ENCODE data around the gene ROR2.

ROR2 gene

GRCh38 chr9:91843623-91844148 is 106.3 kb downstream of the ROR2 start:
- DNase-seq (ENCODE audit: low read depth in 2 of 3, low spot score in 2 of 3), result no peak

- no peak for DNase-seq (ENCODE audit: low read depth in 2 of 3, low spot score in 2 of 3)
Measured at GRCh38 chr9:91843093-91843492, 106.9 kb downstream of the ROR2 start.

- no peak for DNase-seq (ENCODE audit: low read depth in 2 of 3, low spot score in 2 of 3)
Measured at GRCh38 chr9:91842358-91843049, 107.5 kb downstream of the ROR2 start.

GRCh38 chr9:91841591-91841990 is 108.4 kb downstream of the ROR2 start:
- no peak for DNase-seq (ENCODE audit: low read depth in 2 of 3, low spot score in 2 of 3)

GRCh38 chr9:91840882-91841281 is 109.1 kb downstream of the ROR2 start:
- DNase-seq (ENCODE audit: low read depth in 2 of 3, low spot score in 2 of 3), result no peak

- no peak for DNase-seq (ENCODE audit: low read depth in 2 of 3, low spot score in 2 of 3)
Measured at GRCh38 chr9:91840469-91840868, 109.6 kb downstream of the ROR2 start.

- no peak for DNase-seq (ENCODE audit: low read depth in 2 of 3, low spot score in 2 of 3)
Measured at GRCh38 chr9:91839926-91840465, 110.0 kb downstream of the ROR2 start.

GRCh38 chr9:91837981-91838731 is 111.9 kb downstream of the ROR2 start:
- DNase-seq (ENCODE audit: low read depth in 2 of 3, low spot score in 2 of 3), result no peak

GRCh38 chr9:91836515-91836914 is 113.5 kb downstream of the ROR2 start:
- DNase-seq (ENCODE audit: low read depth in 2 of 3, low spot score in 2 of 3), result no peak

GRCh38 chr9:91835632-91836031 is 114.4 kb downstream of the ROR2 start:
- DNase-seq (ENCODE audit: low read depth in 2 of 3, low spot score in 2 of 3), result no peak

GRCh38 chr9:91835216-91835615 is 114.8 kb downstream of the ROR2 start:
- no peak for DNase-seq (ENCODE audit: low read depth in 2 of 3, low spot score in 2 of 3)

- no peak for DNase-seq (ENCODE audit: low read depth in 2 of 3, low spot score in 2 of 3)
Measured at GRCh38 chr9:91834740-91835139, 115.3 kb downstream of the ROR2 start.

- no peak for DNase-seq (ENCODE audit: low read depth in 2 of 3, low spot score in 2 of 3)
Measured at GRCh38 chr9:91833878-91834255, 116.2 kb downstream of the ROR2 start.

- DNase-seq (ENCODE audit: low read depth in 2 of 3, low spot score in 2 of 3), result no peak
Measured at GRCh38 chr9:91833096-91833877, 116.7 kb downstream of the ROR2 start.

- no peak for DNase-seq (ENCODE audit: low read depth in 2 of 3, low spot score in 2 of 3)
Measured at GRCh38 chr9:91832322-91832721, 117.7 kb downstream of the ROR2 start.

- DNase-seq (ENCODE audit: low read depth in 2 of 3, low spot score in 2 of 3), result no peak
Measured at GRCh38 chr9:91825866-91826265, 124.2 kb downstream of the ROR2 start.

GRCh38 chr9:91825422-91825821 is 124.6 kb downstream of the ROR2 start:
- DNase-seq (ENCODE audit: low read depth in 2 of 3, low spot score in 2 of 3), result no peak

GRCh38 chr9:91824601-91825305 is 125.3 kb downstream of the ROR2 start:
- DNase-seq (ENCODE audit: low read depth in 2 of 3, low spot score in 2 of 3), result no peak

- DNase-seq (ENCODE audit: low read depth in 2 of 3, low spot score in 2 of 3), result no peak
Measured at GRCh38 chr9:91824151-91824550, 125.9 kb downstream of the ROR2 start.

- no peak for DNase-seq (ENCODE audit: low read depth in 2 of 3, low spot score in 2 of 3)
Measured at GRCh38 chr9:91820949-91821880, 128.8 kb downstream of the ROR2 start.

All from activated CD8-positive, alpha-beta memory T cell treated with anti-CD3 and anti-CD28 coated beads for 48 hours (primary cell).